GM21619 (cell line): ENCODE measurements around the gene ECD.
"Not testable (repeated sequence)": the region's sequence is repeated elsewhere in the genome, so short reads cannot be mapped to it uniquely, and the experiment has no call there.

Experiments
- ATAC-seq: cut with Tn5 transposase; IDR thresholded peaks from one replicate; pipeline ENCODE4 v1.9.1; 2021; ENCODE audit not compliant: unreplicated experiment

Gene ECD

DNA sequence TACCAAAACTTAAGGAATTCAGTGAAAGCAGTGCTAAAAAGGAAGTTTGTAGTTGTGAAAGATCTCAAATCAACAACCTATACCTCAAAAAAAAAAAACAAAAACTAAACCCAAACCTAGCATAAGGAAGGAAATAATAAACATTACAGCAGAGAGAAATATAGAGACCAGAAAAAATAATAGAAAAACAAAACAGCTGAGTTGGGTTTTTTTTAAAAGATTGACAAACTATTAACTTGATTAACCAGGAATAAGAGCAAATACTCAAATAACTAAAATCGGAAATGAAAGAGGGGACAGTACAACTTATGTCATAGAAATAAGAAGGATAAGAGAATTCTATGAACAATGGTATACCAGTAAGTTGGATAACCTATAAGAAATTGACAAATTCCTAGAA, 6.7 kb downstream of the ECD start:
- ATAC-seq, result no peak

DNA sequence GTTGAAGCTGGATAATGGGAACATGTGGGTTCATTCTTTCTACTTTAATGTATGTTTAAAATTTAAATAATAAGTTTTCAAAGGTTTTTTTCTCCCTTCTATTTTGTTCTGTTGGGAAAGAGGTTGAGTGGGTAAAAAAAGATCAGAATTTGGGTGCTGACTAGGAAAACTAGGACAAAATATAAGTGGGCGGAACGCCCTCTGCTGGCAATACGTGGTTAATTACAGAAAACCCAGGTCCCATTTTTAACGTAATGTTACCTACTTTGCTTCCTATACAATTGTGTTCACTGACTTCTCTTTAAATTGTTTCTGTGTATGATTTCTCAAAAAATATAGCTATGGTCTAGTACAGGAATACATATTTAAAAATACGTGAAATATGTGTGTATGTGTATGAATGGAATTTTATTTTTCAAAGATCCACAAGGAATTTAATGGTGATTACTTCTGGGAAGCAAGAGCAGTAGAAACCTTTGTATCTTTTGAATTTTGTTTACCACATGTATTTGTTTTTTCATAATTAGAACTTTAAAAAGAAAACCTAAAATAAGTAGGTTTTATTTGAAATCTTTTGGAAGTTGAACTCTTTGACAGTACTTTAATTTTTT, 8.7 kb downstream of the ECD start:
- ATAC-seq, result no peak

DNA sequence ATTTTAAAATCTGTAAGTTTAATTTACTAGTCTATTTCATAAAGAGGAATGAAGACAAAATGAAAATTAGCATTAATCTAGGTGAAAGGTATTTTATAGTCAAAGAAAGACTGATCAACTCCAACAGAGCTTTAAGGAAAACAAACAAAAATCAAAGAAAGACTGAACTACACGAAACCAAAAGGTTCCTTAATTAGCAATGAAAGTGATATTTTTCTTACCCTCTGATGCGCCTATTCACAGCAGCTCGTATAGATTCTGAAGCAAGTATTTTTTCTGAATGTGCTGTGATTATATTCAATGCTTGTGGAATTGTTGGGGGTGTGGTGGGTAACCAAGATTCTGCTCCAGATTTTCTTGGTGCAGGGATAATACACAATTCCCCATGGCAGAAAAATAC, 11.8 kb downstream of the ECD start:
- no peak for ATAC-seq

DNA sequence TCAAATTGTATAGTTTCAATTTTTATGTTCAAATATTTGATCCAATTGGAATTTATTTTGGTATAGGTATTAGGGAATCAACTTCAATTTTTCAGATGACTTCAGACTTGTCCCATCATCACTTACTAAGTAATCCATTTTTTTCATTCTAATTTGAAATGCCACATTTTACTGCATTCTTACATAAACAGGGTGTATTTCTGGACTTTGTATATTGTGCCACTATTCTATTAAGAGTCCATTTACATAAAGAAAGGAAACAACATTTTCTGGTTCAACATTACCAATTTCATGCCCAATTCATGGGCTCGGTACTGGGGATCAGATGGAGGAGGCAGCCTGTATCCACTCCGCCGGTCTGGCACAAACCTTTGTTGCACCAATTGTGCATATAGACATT, 15.8 kb downstream of the ECD start:
- no peak for ATAC-seq

DNA sequence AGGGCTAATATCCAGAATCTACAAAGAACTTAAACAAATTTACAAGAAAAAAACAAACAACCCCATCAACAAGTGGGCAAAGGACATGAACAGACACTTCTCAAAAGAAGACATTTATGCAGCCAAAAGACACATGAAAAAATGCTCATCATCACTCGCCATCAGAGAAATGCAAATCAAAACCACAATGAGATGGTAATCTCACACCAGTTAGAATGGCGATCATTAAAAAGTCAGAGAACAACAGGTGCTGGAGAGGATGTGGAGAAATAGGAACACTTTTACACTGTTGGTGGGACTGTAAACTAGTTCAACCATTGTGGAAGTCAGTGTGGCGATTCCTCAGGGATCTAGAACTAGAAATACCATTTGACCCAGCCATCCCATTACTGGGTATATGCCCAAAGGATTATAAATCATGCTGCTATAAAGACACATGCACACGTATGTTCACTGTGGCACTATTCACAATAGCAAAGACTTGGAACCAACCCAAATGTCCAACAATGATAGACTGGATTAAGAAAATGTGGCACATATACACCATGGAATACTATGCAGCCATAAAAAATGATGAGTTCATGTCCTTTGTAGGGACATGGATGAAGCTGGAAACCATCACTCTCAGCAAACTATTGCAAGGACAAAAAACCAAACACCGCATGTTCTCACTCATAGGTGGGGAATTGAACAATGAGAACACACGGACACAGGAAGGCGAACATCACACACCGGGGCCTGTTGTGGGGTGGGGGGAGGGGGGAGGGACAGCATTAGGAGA, 17.0 kb downstream of the ECD start:
- ATAC-seq, result not testable (repeated sequence)

DNA sequence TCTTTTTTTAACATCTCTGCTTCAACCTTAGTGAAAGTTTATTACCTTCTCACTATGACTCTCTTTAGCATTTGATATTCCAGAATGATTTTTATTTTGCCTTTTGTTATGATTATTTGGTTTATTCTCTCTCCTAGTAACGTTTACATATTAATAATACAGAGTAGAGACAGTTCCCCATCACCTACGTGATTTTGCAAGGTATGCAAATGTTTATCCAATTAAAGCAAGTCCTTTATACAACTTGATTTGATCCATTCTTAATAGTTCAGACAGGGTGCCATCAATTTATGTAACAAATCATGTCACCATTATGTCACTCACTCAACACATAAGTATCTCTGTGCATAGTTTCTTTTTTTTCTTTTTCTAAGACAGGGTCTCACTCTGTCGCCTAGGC, 26.2 kb downstream of the ECD start:
- no peak for ATAC-seq

DNA sequence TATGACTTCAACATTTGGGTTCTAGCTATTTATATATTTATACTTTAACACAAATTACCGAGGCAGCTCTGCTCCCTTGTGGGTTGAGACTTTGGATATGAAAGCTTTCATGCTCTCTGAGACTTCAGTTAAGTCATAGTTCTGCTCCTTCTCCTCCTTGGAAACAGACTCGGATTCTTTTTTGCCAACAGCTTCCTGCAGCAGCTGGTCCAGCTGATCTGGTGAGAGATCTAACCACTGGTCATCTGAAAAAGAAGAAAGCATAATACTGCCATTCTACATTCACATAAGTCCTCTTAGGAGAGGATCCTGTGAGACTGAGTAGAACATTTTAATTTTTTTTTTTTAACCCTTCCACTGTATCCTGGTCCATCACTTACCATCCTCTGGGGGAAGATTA, 28.6 kb downstream of the ECD start:
- no peak for ATAC-seq

DNA sequence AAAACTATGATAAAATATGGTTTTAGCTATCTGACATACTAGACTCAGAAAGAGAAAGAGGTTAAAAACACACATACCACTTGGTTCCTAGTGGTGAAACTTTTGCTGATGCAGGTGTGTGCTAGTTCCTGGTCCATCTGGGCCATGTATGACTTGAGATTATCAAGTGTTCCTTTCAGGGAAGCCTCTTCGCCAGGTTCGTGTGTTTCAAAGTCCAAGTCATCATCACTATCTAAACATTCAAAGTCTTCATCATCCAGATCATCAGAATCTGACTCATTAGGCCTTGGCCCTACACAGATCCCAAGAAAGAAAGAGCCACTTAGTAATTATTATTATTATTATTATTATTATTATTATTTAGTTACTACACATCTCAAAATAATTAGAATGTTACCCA, 31.2 kb downstream of the ECD start:
- no peak for ATAC-seq

DNA sequence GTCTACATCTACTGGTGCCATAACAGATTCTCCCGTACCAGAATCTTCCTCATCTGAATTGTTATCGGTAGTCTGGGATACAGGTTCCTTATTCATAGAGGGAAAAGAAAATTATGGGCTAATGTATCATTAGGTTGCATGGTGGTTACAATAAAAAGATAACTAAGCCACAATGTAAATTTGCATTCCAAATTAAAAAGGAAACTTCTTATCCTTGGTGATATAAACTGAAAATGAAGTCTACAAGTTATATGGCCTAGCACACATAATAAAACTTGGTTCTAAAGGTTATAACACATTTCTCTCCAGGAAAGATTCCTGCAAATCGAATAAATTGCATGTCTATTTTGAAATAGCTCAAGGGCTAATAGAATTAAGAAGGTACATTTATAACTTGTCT, 33.1 kb downstream of the ECD start:
- no peak for ATAC-seq

DNA sequence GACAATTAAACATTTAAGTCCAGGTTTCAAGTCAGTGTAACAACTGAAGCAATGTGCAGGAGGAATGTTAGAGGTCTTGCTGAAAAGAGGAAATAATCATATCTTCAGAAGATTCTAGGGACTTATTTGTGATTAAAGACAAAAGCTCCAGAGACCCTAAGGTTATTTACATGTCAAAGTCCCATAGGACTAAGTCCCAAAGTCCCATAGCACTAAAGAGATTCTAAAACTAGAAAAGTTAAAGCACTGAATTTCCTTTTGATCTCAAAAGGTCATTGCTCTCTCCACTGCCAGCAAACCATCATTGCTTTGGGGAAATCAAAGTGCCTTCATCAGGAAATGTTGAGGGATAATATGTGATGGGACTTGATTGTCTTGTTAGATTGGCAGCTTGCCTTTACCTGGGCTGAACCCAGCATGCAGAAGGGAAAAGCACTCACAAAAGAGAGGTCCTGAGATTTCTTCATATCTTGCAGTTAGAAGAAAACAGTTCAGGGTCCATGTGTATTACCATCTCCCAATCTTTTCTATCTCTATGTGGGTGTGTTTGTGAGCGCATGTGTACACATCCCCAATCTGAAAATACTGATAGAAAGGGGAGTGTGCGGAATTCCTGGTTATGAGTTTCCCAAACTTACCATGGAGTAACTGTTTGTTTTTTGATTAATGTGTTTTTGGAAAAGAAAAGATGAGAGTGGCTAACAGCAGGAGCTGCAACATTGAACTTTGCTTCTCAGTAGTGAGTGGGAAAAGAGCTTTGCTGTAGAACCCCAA, 35.7 kb downstream of the ECD start:
- ATAC-seq, result no peak

DNA sequence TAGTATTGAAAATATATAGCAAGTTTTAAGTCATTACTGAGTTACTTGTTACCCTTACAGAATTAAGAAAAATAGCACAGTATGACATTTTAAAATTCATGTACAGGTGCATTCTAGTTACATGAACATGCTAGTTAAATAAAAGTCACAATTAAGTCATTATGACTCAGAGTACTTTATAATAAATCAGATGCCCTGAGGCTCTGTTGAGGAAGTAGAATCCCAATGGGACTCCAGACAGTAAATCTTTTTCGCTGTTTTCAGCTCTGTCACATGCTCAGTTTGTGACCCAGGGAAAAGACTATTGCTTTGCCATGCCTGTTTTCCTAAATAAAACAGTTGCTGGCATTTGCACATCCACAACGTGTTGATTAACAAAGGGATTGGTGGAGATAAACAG, 36.5 kb downstream of the ECD start:
- no peak for ATAC-seq

DNA sequence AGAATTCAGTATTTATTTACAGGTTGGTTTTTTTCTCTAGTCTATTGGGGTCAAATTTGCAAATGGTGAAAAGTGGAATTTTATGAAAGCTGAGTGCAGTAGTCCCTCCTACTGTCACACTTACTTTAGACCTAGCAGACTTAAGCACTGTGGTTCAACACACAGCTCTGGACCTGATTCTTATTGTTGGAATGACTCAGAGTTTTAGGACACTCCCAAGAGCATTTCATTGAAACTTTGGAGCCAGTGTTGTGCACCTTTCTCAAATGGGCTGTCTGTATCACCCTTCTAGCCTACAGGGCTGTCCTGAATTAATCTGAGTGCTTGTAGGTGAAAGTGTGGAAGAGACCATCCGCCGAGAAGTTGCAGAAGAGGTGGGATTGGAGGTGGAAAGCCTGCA, 41.5 kb downstream of the ECD start:
- no peak for ATAC-seq

DNA sequence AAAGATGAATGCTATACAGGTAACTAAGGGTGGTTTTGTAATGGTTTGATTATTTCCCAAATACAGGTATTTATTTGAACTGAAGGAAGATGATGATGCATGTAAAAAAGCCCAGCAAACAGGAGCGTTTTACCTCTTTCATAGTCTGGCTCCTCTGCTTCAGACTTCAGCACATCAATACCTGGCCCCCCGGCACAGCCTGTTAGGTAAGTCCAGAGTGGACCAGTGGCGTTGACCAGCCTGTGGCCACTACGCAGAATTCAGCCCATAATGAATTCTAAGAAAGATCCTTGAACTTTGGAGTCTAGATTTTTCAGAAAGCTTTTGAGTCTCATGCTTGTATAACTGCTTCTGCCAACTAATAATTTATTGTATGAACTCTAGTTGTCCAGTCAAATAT, 47.9 kb downstream of the ECD start:
- ATAC-seq, result no peak

DNA sequence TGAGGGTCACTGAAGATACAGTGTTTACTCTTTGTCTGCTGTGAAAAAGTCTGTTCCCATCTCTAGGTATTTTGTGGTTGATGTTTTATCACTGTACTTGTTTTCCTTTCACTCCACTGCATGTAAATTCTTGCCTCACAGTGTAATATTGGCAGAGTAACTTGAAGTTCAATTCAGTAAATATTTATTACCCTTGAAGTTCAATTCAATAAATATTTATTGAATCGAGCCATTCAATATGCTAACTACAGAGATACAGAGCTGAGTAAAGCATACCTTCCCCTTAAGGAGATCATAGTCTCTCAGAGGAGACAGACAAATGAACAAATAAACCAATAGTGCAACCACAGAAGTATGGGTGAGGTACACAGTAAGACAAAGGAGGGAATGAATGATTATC, 48.4 kb downstream of the ECD start:
- ATAC-seq, result no peak

DNA sequence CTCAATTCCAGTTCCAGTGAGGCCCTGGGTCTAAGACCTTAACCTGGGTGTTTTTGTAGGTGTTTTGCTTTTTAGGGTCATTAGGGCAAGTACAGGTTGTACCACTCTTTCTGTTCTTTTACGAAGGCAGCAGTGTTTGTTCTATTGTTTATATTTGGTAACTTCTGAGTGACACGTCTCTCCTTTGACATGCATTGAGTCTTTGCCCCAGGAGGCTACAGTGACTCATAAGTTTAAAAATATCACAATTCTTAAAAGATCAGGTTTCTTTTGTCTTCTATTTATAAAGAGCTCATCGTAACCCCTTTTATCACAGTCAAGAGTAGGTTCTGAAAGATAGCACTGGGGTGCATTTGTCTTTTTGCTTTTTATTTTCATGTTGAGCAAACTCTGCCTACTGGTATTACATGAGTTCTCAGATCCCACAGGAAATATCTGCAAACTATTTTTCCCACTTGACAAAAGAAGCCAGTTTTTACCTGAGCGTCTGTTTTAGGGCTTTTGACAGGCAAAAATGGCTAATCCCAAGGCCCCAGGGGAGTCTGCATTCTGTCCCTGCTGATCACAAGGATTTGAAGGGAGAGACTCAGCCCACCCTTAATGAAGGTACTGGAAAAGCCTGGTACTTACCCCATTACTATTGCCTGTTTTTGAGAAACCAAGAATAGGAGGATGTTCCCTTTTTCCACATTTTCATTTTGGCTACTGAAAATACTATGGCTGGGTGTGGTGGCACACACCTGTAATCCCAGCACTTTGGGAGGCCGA, 49.6 kb downstream of the ECD start:
- peak; percentile 76 for ATAC-seq

DNA sequence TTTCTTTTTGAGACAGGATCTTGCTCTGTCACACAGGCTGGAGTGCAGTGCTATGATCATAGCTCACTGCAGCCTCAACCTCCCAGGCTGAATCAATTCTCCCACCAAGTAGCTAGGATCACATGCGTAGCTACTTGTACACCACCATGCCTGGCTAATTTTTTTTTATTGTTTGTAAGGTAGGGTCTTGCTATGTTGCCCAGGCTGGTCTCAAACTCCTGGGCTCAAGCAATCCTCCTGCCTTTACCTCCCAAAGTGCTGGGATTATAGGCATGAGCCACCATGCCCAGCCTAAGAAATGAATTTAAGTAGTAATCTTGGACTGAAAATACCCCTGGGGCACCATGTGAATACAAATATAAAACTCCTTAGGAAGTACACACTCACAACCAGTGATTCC, 51.8 kb downstream of the ECD start:
- no peak for ATAC-seq

DNA sequence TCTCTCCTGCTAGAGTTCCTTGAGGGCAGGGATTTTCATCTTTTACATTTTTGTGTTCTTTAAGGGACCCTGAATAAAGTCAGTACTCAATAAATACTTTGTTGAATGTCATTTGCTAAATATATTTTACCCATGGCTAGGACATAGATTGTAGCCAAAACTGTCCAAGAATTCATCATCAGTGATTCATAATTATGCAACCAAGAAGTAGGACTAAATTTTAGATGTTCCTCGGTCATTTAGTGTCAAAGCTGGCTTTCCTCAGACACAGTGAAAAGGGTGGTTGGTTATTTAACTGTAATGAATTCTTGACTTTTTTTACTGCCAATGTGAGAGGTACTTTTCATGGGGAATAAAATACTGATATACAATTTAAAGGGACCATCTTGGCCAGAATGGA, 54.3 kb downstream of the ECD start:
- ATAC-seq, result no peak

DNA sequence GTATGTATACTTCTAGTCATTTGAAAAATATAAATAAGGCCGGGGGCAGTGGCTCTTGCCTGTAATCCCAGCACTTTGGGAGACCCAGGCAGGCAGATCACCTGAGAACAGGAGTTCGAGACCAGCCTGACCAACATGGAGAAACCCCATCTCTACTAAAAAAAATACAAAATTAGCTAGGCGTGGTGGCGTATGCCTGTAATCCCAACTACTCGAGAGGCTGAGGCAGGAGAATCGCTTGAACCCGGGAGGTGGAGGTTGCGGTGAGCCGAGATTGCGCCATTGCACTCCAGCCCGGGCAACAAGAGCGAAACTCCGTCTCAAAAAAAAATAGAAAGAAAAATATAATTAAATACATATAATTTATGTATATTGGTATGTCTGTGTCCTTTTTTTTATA, 55.8 kb downstream of the ECD start:
- ATAC-seq, result not testable (repeated sequence)

DNA sequence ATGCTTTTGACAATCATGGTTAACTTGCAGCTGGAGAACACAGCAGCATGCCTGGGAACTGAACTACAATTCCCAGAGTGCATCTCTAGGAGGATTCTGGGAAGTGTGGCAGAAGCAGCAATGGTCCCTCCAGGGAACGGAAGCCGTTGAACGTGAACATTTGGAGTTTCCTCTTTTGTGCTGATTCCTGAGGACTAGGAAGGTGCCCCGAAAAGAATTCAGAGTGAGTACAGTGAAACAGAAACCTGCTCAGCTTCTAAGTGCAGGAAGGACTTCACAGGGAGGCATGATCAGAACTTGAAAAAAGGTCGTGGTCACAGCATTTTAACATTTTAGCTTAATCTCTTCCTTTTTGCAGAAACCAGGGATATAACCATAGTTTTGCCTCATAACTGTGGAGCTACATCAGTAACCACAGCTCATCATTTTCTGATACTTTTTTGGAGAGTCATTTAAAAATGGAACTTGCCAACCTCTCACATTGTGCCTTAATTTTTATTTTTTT, 57.4 kb downstream of the ECD start, which contains the start of gene NUDT13:
TSS of gene NUDT13 (plus strand) at position 111 of the 505 bp plus-strand sequence. CDS start 3,911 bp downstream, outside the sequence.
- ATAC-seq, result peak; percentile 66

DNA sequence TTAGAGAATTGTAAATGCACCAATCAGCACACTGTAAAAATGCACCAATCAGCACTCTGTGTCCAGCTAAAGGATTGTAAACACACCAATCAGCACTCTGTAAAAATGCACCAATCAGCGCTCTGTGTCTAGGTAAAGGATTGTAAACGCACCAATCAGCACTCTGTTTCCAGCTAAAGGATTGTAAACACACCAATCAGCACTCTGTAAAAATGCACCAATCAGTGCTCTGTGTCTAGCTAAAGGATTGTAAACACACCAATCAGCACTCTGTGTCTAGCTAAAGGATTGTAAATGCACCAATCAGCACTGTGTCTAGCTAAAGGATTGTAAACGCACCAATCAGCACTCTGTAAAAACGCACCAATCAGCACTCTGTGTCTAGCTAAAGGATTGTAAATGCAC, 58.6 kb downstream of the ECD start:
- not testable (repeated sequence) for ATAC-seq

DNA sequence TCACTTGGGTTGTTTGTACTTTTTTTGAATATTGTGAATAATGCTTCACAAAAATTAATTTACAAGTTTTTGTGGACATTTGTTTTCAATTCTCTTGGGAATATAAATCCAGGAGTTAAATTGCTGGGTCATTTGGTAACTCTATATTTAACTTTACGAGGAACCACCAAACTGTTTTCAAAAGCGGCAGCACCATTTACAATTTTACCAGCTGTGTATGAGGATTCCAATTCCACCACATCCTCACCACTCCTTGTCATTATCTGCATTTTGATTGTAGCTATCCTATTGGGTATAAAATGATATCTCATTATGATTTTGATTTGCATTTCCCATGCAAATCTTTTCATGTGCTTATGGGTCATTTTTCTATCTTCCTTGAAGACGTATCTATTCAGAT, 61.5 kb downstream of the ECD start:
- no peak for ATAC-seq
